Activated gamma-delta T cell treated with Interleukin-2 at 50 U/mL for 16 hours (primary cell): ENCODE data around the gene RETN.
"Not testable (repeated sequence)": the region's sequence is repeated elsewhere in the genome, so short reads cannot be mapped to it uniquely, and the experiment has no call there.

Source experiments
- DNase-seq: peaks from one replicate; pipeline ENCODE4 v3.0.0-alpha.2; 2020

The RETN gene

GRCh38 chr19:7638802-7639465 is 29.9 kb upstream of the RETN start:
- DNase-seq, result no peak

- no peak for DNase-seq
These were observed 28.9 kb upstream of the RETN start for GRCh38 chr19:7639863-7640348.

DNA sequence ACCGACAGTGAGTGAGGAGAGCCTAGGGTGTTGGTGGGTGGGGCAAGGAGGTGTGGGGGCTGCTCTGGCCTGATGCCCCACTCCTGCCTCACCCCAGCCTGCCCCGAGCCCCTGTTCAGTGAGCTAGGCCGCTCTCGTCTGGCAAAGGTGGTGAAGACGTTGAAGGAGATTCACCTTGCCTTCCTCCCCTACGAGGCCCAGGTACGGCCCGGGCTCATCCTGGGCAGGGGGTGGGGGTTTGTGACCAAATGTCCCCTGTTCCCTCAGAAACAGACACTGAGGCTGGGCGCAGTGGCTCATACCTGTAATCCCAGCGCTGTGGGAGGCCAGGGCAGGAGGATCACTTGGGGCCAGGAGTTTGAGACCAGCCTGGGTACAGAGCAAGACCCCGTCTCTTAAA is 28.0 kb upstream of the RETN start:
- DNase-seq, result no peak

GRCh38 chr19:7641290-7642276 is 27.3 kb upstream of the RETN start:
- DNase-seq, result no peak

GRCh38 chr19:7642295-7643030 is 26.4 kb upstream of the RETN start:
- no peak for DNase-seq

GRCh38 chr19:7643031-7643415 is 25.8 kb upstream of the RETN start:
- no peak for DNase-seq

GRCh38 chr19:7643629-7644549 is 25.0 kb upstream of the RETN start:
- DNase-seq, result not testable (repeated sequence)

DNA sequence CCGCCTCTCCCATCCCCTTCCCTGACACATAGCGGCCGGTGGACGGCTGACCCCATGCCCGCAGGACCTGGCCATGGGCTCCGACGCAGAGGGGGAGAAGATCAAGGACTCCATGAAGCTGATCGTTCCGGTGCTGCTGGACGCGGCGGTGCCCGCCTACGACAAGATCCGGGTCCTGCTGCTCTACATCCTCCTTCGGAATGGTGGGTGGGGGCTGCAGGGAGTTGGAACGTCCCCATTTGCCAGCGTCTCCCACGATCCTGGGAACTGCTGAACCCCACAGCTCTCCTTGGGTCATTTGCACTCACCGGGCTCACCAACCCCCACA is 24.3 kb upstream of the RETN start:
- DNase-seq, result no peak

GRCh38 chr19:7645163-7645562 is 23.7 kb upstream of the RETN start:
- DNase-seq, result no peak

DNA sequence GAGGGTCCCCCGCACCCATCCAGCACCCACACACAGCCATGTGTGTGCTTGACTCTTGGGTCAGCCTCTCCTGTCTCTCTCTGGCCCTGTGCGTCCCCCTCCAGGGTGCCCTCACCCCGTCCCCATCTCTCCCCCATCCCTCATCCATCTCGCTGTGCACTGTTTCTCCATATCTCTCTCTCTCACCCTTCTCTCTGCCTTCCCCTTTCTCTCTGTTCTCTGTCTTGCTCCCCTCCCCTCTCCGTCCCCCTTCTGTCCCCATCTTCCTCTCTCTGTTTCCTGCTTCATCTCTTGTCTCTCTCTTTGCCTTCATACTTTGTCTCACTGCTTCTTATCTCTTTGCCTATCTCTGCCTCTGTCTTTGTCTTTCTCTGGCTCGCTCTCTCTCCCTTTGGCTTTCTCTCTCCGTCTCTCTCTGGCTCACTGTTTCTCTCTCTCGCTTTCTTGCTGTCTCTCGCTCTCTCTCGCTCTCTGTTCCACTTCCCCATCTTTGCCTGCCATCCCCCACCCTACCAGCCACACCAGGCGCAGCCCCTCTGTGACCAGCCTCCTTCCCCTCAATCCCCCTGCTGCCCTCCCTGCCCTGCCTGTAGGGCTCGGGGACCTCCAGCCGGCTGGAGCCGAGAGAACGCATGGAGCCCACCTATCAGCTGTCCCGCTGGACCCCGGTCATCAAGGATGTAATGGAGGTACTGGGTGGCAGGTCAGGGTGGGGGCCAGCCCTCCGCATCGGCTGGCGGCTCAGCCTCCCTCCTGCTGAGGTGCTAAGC is 23.0 kb upstream of the RETN start:
- DNase-seq, result no peak

DNA sequence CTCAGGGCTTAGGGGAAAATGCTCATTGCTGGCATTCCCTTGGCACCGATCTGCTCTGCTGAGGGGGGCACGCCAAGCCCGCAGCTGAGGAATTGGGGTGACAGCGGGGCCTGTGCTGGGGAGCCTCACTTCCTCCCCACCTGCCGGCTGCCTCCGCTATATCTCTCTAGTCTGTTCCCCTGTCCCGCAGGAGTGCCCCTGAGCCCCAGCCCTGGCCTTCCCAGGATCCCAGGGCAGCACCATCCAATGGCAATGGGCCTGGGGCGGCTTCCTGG is 22.5 kb upstream of the RETN start:
- DNase-seq, result no peak

DNA sequence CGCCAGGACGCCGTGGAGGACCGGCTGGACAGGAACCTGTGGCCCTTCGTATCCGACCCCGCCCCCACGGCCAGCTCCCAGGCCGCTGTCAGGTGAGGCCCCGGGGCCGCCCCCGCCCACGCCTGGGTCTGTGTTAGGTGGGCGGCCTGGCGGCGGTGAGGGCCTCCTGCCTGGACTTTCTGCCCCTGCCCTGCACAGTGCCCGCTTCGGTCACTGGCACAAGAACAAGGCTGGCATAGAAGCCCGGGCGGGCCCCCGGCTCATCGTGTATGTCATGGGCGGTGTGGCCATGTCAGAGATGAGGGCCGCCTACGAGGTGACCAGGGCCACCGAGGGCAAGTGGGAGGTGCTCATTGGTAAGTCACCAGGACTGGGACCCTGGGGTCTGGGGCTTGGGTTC is 21.7 kb upstream of the RETN start:
- DNase-seq, result no peak

DNA sequence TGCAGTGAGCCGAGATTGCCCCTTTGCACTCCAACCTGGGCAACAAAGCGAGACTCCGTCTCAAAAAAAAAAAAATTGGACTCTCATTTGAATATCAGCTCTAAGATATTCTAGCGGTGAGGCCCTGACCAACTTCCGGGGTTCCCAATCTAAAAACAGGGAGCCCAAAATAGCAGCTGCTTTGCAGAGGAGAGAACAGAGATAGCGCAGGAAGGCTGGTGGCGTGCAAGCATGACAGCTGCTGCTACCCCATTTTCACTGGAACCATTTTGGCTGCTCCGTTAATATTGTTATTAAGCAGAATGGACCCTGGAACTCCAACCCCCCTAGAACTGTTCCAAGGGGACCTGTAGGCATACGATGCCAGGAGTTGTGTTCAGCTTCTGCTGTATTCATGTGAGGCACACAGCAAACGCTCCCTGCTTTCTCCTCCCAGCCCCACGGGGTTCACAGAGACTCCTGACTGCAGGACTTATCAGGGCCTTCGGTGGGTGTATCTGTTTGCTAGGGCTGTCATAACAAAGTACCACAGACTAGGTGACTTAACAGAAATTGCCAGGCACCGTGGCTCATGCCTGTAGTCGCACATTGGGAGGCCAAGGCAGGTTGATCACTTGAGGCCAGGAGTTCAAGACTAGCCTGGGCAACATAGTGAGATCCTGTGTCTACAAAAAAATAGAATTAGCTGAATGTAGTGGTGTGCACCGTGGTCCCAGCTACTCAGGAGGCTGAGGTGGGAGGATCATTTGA is 20.4 kb upstream of the RETN start:
- no peak for DNase-seq

DNA sequence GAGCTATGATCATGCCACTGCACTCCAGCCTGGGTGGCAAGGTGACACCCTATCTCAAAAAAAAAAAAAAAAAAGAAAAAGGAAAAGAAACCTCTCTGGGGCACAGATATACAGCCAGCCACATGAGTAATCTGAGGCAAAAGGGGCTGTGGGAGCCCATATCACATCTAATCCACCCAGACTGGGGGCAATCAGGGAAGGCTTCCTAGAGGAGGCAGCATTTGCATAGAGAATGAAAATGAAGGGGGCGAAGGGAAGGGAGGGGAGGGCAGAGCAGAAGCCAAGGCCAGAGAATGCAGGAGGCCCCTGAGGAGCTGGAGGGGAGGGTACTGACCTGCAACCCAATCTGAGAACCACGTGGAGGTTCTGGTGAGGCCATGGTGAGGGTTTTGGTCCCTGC is 18.7 kb upstream of the RETN start:
- no peak for DNase-seq

GRCh38 chr19:7652061-7652641 is 16.7 kb upstream of the RETN start:
- peak; percentile 89 for DNase-seq

GRCh38 chr19:7654401-7654800 is 14.4 kb upstream of the RETN start:
- DNase-seq, result no peak

DNA sequence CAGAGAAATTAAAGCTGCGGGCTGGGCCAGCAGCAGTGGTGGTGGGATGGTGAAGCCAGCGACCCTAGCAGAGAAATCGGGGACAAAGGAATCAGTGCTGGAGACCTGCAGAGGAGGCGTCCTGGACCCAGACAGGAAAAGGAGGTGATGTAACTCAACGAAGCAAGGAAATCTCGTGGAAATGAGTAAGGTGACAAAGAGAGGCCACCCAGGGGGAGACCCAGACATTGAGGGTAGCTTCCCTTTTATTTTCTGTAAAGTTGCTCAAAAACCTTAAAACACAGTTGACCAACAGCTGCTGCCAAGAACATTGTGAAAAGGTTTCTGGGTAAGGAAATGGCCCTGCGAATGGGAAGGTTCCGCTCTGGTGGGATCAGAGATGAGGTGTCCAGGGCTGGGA is 13.3 kb upstream of the RETN start:
- DNase-seq, result no peak

GRCh38 chr19:7657131-7657751 is 11.6 kb upstream of the RETN start:
- DNase-seq, result no peak

GRCh38 chr19:7658219-7658686 is 10.6 kb upstream of the RETN start:
- DNase-seq, result no peak
